ENCODE results near the gene RAVER2. TPM values are rescaled to one million over a fixed set of nuclear protein-coding genes. Genes with fewer than 3 reads are reported as not detected.

Gene RAVER2
- polyA plus RNA-seq, 3 donors: 0.38 to 1.3 (median 0.69) TPM

DNA sequence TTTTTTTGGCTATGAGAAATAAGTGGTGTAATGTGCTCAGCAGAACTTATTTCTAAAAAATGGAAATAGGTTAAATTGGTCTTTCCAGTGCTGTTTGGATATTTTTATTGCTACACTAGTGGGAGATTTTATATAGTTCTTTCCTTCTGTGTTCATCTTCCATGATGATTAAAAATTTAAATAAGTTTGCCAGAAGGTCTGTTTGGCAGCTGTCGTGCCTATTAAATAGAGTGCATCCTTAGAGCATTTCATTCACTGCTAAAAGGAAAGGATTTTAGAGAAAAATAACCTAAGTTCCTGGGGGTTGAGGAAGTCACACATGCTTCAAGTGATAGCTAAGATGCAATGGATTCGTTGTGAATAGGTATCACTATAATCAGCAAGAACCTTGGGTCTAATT is 29.7 kb upstream of the RAVER2 start:
- WGBS (ENCODE audit: insufficient coverage): 86% methylated on average over 1 of the region's 2 CpGs

DNA sequence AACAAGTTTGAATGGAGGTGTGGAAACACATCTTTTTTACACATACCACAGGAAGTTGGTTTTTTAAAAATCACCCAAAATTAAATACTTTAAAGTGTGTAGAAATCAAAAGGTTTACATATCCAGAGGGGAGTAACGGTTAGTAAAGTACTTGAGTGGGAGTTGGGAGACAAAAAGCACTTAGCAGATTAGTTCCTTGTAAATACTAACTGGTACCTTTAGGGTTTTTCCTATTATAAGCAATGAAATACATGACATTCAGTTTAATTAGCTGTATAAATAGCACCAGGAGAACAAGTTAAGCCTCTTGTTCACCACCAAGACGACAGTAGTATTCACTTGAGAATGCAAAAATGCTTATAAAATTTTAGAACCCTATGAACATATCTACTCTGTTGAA is 23.7 kb upstream of the RAVER2 start:
- no peak overlapping the region for H2AFZ ChIP-seq (ENCODE audit: insufficient read depth, low read depth, low read length, poor library complexity, severe bottlenecking)
- TF ChIP-seq, protein P1, sequence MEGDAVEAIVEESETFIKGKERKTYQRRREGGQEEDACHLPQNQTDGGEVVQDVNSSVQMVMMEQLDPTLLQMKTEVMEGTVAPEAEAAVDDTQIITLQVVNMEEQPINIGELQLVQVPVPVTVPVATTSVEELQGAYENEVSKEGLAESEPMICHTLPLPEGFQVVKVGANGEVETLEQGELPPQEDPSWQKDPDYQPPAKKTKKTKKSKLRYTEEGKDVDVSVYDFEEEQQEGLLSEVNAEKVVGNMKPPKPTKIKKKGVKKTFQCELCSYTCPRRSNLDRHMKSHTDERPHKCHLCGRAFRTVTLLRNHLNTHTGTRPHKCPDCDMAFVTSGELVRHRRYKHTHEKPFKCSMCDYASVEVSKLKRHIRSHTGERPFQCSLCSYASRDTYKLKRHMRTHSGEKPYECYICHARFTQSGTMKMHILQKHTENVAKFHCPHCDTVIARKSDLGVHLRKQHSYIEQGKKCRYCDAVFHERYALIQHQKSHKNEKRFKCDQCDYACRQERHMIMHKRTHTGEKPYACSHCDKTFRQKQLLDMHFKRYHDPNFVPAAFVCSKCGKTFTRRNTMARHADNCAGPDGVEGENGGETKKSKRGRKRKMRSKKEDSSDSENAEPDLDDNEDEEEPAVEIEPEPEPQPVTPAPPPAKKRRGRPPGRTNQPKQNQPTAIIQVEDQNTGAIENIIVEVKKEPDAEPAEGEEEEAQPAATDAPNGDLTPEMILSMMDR (IDR thresholded peaks at IDR 0.05): no peak
- H3K9me3 ChIP-seq (replicated peaks in 1 of 2; ENCODE audit: control insufficient read depth in 1 of 2, insufficient read depth in 1 of 2, low read length in 2 of 2): peaks cover 0 to 7% of the 10 kb centered on the region in 2 donors
- DNase-seq: no peak
- Mint-ChIP-seq H3K27me3 (ENCODE audit: low read depth in 3 of 3) (peaks cover 0 to 6% (median 0%) of the 10 kb centered on the region in 3 donors), H3K4me1 (no peaks in the 10 kb centered on the region), H3K4me3 (no peak overlapping the region), H3K27ac (no peak overlapping the region), H3K9me3 (peaks cover 2 to 12% (median 4%) of the 10 kb centered on the region in 7 donors), H3K36me3 (no peaks in the 10 kb centered on the region)
- no peaks in the 10 kb centered on the region for H4K20me1 ChIP-seq (ENCODE audit: insufficient read depth, low read length)
- H3K4me1 ChIP-seq (ENCODE audit: control insufficient read depth in 1 of 2, insufficient read depth in 2 of 2, low read length in 2 of 2): no peaks in the 10 kb centered on the region
- H3K79me2 ChIP-seq (ENCODE audit: insufficient read depth, low read length): no peaks in the 10 kb centered on the region
- no peaks in the 10 kb centered on the region for H3K36me3 ChIP-seq (replicated peaks in 1 of 2; ENCODE audit: control insufficient read depth in 1 of 2, insufficient read depth in 2 of 2, low read length in 2 of 2)
- no peak overlapping the region for H3K4me2 ChIP-seq (replicated peaks; ENCODE audit: extremely low read depth, low read length, poor library complexity, severe bottlenecking)
- H3K27ac ChIP-seq (ENCODE audit: low read depth in 1 of 2, low read length in 2 of 2): no peak overlapping the region
- WGBS (ENCODE audit: insufficient coverage): no CpG with 5 or more reads among the region's 2 CpGs
- H3K9ac ChIP-seq (ENCODE audit: insufficient read depth, low read length, poor library complexity, severe bottlenecking): no peak overlapping the region
- intact Hi-C loops (cut with micrococcal nuclease): no loop called here
- H3K27me3 ChIP-seq (ENCODE audit: control insufficient read depth in 2 of 2, insufficient read depth in 2 of 2, low read length in 2 of 2): no peaks in the 10 kb centered on the region
- H3K4me3 ChIP-seq (replicated peaks in 1 of 3; ENCODE audit: low read depth in 2 of 3, low read length in 3 of 3): no peak overlapping the region

More for the DNA sequence above, 29.7 kb upstream of the RAVER2 start:
- Mint-ChIP-seq H3K36me3 (no peaks in the 10 kb centered on the region), H3K27me3 (ENCODE audit: low read depth in 3 of 3) (peaks cover 0 to 2% (median 0%) of the 10 kb centered on the region in 3 donors), H3K9me3 (peaks cover 2 to 11% (median 5%) of the 10 kb centered on the region in 7 donors), H3K4me3 (no peak overlapping the region), H3K27ac (no peak overlapping the region), H3K4me1 (no peaks in the 10 kb centered on the region)
- Histone ChIP-seq H3K4me1 (ENCODE audit: control insufficient read depth in 1 of 2, insufficient read depth in 2 of 2, low read length in 2 of 2) (no peaks in the 10 kb centered on the region), H3K4me3 (replicated peaks in 1 of 3; ENCODE audit: low read depth in 2 of 3, low read length in 3 of 3) (no peak overlapping the region), H3K79me2 (ENCODE audit: insufficient read depth, low read length) (no peaks in the 10 kb centered on the region), H3K27me3 (ENCODE audit: control insufficient read depth in 2 of 2, insufficient read depth in 2 of 2, low read length in 2 of 2) (no peaks in the 10 kb centered on the region), H3K27ac (ENCODE audit: low read depth in 1 of 2, low read length in 2 of 2) (no peak overlapping the region), H3K9me3 (replicated peaks in 1 of 2; ENCODE audit: control insufficient read depth in 1 of 2, insufficient read depth in 1 of 2, low read length in 2 of 2) (peaks cover 0 to 7% of the 10 kb centered on the region in 2 donors), H3K4me2 (replicated peaks; ENCODE audit: extremely low read depth, low read length, poor library complexity, severe bottlenecking) (no peak overlapping the region), H3K9ac (ENCODE audit: insufficient read depth, low read length, poor library complexity, severe bottlenecking) (no peak overlapping the region), H4K20me1 (ENCODE audit: insufficient read depth, low read length) (no peaks in the 10 kb centered on the region), H3K36me3 (replicated peaks in 1 of 2; ENCODE audit: control insufficient read depth in 1 of 2, insufficient read depth in 2 of 2, low read length in 2 of 2) (no peaks in the 10 kb centered on the region), H2AFZ (ENCODE audit: insufficient read depth, low read depth, low read length, poor library complexity, severe bottlenecking) (no peak overlapping the region)
- TF ChIP-seq, protein P1 (IDR thresholded peaks at IDR 0.05): no peak
- intact Hi-C loops (cut with micrococcal nuclease): no loop called here
- no peak for DNase-seq

Data from CD14-positive monocyte (primary cell).